Mucosa of stomach (tissue), 1 donor: Measurements from ENCODE around the gene MYRIP.

ENCODE experiments used
- H3K27me3 ChIP-seq: one replicate; pipeline ENCODE4 v1.7.0; 2013; ENCODE audit warnings: mild to moderate bottlenecking, low read length; ENCODE audit not compliant: control insufficient read depth, insufficient read depth
- H3K36me3 ChIP-seq: one replicate; pipeline ENCODE4 v1.7.0; 2013; ENCODE audit warnings: low read length; ENCODE audit not compliant: control insufficient read depth, insufficient read depth
- H3K4me1 ChIP-seq: one replicate; pipeline ENCODE4 v1.7.0; 2013; ENCODE audit warnings: mild to moderate bottlenecking, low read length; ENCODE audit not compliant: control insufficient read depth, insufficient read depth
- H3K4me3 ChIP-seq: one replicate; pipeline ENCODE4 v1.7.0; 2013; ENCODE audit warnings: low read length
- H3K9ac ChIP-seq: one replicate; pipeline ENCODE4 v1.7.0; 2013; ENCODE audit warnings: mild to moderate bottlenecking, low read length, moderate library complexity
- H3K9me3 ChIP-seq: one replicate; pipeline ENCODE4 v1.7.0; 2013; ENCODE audit warnings: mild to moderate bottlenecking, low read length, moderate library complexity; ENCODE audit not compliant: control insufficient read depth
- donor health status: Pancreatic carcinoma.

The MYRIP gene

DNA sequence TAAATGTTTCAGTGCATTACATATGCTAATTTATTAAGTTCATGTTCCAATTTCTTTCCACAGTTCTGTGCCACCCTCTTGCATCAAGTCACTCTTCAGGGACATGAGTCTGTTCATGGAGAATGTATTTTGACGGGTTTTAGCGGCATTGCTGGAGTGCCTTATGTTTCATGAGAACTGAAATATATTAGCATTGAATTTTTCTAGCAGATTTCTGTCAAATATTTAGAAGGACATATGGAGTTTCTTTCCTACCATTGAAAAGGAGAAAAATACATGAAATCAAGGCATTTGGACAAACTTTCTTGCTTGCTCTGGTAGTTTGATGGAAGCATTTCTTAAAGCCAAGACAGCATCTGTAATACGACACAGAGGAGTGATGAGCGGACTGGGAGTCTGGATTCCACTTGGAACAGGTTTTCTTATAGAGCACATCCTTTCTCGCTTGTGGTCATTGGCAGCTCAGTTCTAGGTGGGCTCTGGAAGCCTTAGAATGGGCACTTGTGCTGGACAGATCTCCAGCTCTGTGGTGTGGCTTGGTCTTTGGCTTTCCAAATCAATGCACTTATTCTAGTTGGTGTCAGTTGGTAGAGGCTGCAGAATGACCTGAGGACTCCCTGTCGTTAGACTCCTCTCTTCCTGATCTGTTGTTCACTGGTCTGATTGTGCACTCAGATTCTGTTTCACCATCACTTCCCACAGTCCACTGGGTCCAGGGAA lies 415.5 kb downstream of the MYRIP start:
- H3K4me3 ChIP-seq: no peak overlapping the region
- H3K27me3 ChIP-seq: no peaks in the 10 kb centered on the region
- no peak overlapping the region for H3K9ac ChIP-seq
- H3K9me3 ChIP-seq: no peaks in the 10 kb centered on the region
- no peaks in the 10 kb centered on the region for H3K4me1 ChIP-seq
- no peaks in the 10 kb centered on the region for H3K36me3 ChIP-seq

DNA sequence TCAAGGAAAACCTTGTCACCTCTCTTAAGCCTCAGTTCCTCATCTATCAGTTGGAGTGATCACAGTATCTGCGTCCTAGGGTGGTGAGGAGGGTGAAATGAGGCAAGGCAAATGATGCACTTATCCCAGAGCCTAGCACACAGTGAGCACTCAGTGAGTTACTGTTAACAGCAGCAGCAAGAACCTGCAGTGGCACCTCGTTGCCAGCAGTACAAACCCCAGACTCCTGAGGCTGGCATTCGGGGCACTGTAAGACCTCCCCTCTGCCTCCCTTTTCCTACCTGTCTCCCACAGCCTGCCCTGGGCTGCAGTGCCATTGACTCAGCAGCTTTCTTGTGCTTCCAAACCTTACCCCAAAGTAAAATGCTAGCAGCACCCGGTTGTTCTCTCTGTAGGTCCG lies 417.2 kb downstream of the MYRIP start:
- no peak overlapping the region for H3K9ac ChIP-seq
- no peaks in the 10 kb centered on the region for H3K27me3 ChIP-seq
- H3K4me1 ChIP-seq: no peaks in the 10 kb centered on the region
- no peaks in the 10 kb centered on the region for H3K36me3 ChIP-seq
- no peaks in the 10 kb centered on the region for H3K9me3 ChIP-seq
- H3K4me3 ChIP-seq: no peak overlapping the region

- Histone ChIP-seq H3K4me1 (no peaks in the 10 kb centered on the region), H3K36me3 (no peaks in the 10 kb centered on the region), H3K9ac (no peak overlapping the region), H3K9me3 (no peaks in the 10 kb centered on the region), H3K27me3 (no peaks in the 10 kb centered on the region), H3K4me3 (no peak overlapping the region)
Measured at GRCh38 chr3:40228792-40229350, 419.5 kb downstream of the MYRIP start.

GRCh38 chr3:40229386-40229785 lies 420.0 kb downstream of the MYRIP start:
- Histone ChIP-seq H3K9ac (no peak overlapping the region), H3K36me3 (no peaks in the 10 kb centered on the region), H3K9me3 (no peaks in the 10 kb centered on the region), H3K27me3 (no peaks in the 10 kb centered on the region), H3K4me3 (no peak overlapping the region), H3K4me1 (no peaks in the 10 kb centered on the region)

GRCh38 chr3:40229963-40230362 lies 420.6 kb downstream of the MYRIP start:
- Histone ChIP-seq H3K9me3 (no peaks in the 10 kb centered on the region), H3K4me3 (no peak overlapping the region), H3K36me3 (no peaks in the 10 kb centered on the region), H3K4me1 (no peaks in the 10 kb centered on the region), H3K27me3 (no peaks in the 10 kb centered on the region), H3K9ac (no peak overlapping the region)

DNA sequence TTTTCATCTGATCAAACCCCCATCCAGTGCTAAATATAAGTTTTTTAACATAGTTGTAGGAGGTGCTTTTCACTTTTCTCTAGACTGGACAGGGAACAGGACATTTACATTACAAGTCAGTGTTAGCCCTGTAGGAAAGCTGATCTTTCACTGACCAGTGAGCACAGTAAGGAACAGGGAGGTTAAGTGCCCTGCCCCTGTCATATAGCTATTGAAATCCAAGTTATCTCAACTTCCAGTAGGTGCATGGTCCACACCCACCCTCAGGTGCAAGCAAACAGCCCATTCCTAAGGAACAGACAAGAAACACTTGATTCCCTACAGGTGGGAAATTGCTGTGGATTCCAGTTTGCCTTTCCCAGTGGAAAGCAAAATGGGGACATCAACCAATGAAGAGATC lies 421.0 kb downstream of the MYRIP start:
- Histone ChIP-seq H3K36me3 (no peaks in the 10 kb centered on the region), H3K4me1 (no peaks in the 10 kb centered on the region), H3K4me3 (no peak overlapping the region), H3K9me3 (no peaks in the 10 kb centered on the region), H3K27me3 (no peaks in the 10 kb centered on the region), H3K9ac (no peak overlapping the region)

DNA sequence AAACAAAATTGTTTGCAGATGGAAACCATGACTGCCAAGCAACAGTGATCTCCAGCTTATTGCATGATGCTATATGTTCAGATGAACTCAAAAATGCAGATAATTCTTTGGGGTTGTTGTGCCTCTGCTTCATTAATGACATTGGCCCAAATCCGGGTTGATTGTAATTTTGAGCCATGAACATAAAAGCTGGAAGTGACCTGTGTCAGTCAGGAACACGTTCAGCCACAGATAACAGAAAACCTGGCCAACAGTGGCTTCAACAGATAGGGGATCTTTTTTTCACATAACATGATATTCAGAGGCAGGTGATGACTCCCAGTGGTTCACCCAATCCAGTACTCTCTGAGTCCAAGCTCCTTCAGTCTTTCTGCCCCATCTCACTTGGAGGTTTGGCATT lies 423.2 kb downstream of the MYRIP start:
- no peak overlapping the region for H3K9ac ChIP-seq
- no peaks in the 10 kb centered on the region for H3K27me3 ChIP-seq
- H3K9me3 ChIP-seq: no peaks in the 10 kb centered on the region
- no peak overlapping the region for H3K4me3 ChIP-seq
- H3K36me3 ChIP-seq: no peaks in the 10 kb centered on the region
- H3K4me1 ChIP-seq: no peaks in the 10 kb centered on the region

DNA sequence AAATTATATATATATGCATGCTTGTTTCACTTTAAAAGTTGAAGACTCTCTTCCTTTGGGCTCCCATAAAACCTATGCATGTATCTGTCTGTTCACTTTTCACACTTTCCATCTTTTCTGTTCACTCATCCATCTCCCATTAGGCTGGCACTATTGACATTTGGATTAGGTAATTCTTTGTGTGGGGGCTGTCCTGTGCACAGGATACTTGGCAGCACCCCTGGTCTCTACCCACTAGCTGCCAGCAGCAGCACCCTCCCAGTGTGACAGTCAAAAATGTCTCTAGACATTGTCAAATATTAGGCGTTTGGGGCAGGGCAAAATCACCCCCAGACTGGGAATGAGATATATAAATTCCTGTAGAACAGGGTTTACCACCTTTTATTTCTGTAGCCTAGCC lies 427.8 kb downstream of the MYRIP start:
- no peak overlapping the region for H3K4me3 ChIP-seq
- no peaks in the 10 kb centered on the region for H3K27me3 ChIP-seq
- no peak overlapping the region for H3K9ac ChIP-seq
- H3K9me3 ChIP-seq: no peaks in the 10 kb centered on the region
- H3K4me1 ChIP-seq: no peaks in the 10 kb centered on the region
- no peaks in the 10 kb centered on the region for H3K36me3 ChIP-seq

DNA sequence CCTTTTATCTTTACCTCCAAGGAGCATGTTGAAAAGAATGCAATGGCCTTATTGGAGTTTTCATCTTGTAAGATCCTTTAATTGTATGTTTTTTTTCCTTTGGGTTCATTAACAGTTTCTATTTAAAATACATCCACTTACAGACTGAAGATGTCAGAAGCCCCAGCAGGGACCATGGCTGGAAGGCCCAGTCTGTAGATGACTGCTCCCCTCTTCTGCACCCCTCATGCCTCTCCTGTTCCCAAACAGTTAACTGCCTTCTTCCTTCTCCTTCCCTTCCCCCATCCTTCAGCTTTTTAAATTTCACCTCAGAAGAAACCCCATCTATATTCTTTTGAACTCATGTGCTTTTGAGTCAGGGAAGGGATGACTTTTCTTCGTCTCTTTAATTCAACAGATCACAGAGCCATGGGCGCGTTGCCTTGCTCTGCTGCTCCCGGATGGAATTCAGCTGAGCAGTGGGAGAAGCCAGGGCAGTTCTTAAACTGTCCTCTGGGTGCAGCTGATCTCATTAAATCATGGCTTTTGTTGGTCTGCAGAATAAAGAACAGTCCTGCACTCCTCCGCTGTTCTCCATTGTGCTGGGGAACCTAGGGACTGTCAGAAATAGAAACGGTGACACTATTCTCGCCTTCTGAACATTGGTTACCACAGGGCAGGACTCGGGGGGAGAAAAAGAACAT lies 428.6 kb downstream of the MYRIP start:
- Histone ChIP-seq H3K9me3 (no peaks in the 10 kb centered on the region), H3K27me3 (no peaks in the 10 kb centered on the region), H3K36me3 (no peaks in the 10 kb centered on the region), H3K4me1 (no peaks in the 10 kb centered on the region), H3K9ac (no peak overlapping the region), H3K4me3 (no peak overlapping the region)

DNA sequence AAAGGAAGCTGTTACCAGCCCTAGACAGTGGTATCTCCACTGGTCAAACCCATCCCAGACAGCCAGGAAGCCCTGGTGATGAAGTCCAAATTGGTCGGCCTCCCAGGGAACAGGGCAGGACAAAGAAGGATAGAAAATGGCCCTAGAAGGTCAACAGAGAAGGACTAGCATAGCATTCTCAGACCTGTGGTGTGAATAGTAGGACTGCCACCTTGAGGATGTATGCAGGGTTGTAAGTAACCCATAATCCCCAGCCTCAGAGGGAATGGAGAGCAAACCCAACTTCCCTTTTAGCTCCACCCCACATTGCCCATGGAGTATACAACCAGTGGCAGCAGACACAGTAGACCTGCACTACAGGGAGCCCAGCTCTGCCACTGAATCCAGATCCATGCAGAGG lies 431.5 kb downstream of the MYRIP start:
- Histone ChIP-seq H3K9ac (no peak overlapping the region), H3K4me1 (no peaks in the 10 kb centered on the region), H3K4me3 (no peak overlapping the region), H3K36me3 (no peaks in the 10 kb centered on the region), H3K9me3 (no peaks in the 10 kb centered on the region), H3K27me3 (no peaks in the 10 kb centered on the region)

GRCh38 chr3:40242216-40242615 lies 432.8 kb downstream of the MYRIP start:
- Histone ChIP-seq H3K4me1 (no peaks in the 10 kb centered on the region), H3K27me3 (no peaks in the 10 kb centered on the region), H3K36me3 (no peaks in the 10 kb centered on the region), H3K9me3 (no peaks in the 10 kb centered on the region), H3K4me3 (no peak overlapping the region), H3K9ac (no peak overlapping the region)

GRCh38 chr3:40242638-40243037 lies 433.2 kb downstream of the MYRIP start:
- Histone ChIP-seq H3K36me3 (no peaks in the 10 kb centered on the region), H3K9me3 (no peaks in the 10 kb centered on the region), H3K4me1 (no peaks in the 10 kb centered on the region), H3K4me3 (no peak overlapping the region), H3K9ac (no peak overlapping the region), H3K27me3 (no peaks in the 10 kb centered on the region)
